Renal cortex interstitium (tissue), 11 donors: ENCODE data around the gene COL4A2. TPM values are rescaled to one million over a fixed set of nuclear protein-coding genes. Genes with fewer than 3 reads are reported as not detected.
A peak's percentile ranks its signal among the peaks of the same experiment; 100 is the strongest.

ENCODE experiments used
- DNase-seq, 11 donors: peaks; one replicate each; pipeline ENCODE4 v3.0.0-alpha.2; 2013; ENCODE audit warnings: low read depth in 9 of 11, low spot score in 4 of 11; ENCODE audit errors: extremely low read depth in 1 of 11
- polyA plus RNA-seq, 3 donors: library from polyadenylated mRNA; unstranded; fragments of 120-200 nt; gene quantifications; one replicate each; pipeline ENCODE4 v1.2.1, GENCODE V29; 2013; ENCODE audit not compliant: insufficient read length in 3 of 3

The COL4A2 gene
- polyA plus RNA-seq, 3 donors, result 422 to 524 (median 515) TPM

DNA sequence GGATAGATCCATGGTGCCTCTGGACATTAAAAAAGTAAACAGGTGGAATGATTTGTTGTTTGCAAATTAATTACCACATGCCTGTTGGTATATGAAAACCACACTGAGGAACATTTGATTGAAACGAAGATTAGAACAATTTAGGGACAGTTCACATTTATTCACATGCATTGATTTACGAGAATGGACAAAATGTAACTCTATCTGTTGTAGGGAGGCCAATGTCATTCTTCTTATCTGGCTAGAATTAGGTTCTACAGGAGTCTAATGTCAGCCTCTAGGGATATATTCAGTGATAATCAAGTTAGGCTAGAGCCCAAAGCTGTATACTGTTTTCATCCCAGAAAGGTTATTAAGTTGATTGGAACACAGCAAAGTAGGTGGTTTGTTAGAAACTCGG, 125.4 kb downstream of the COL4A2 start:
- DNase-seq, result no peak

DNA sequence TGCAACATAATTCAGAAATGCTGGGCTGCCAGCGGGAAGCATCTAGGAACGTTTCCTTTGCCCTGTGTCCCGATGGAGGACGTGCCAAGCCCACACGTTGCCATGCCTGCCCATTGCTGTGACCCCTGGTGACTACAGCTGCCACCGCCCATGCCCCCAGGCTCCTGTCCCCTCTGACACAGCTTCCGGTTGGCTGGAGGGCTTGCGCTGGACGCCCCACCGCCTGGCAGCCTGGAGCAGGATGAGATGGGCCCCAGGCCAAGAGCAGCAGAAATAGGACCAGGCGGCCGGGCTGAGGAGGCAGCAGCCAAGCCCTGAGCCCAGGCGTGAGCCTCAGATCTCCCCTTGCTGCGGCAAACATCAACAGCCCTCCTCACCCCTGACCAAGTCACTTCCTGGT, 125.9 kb downstream of the COL4A2 start:
- DNase-seq, result no peak

DNA sequence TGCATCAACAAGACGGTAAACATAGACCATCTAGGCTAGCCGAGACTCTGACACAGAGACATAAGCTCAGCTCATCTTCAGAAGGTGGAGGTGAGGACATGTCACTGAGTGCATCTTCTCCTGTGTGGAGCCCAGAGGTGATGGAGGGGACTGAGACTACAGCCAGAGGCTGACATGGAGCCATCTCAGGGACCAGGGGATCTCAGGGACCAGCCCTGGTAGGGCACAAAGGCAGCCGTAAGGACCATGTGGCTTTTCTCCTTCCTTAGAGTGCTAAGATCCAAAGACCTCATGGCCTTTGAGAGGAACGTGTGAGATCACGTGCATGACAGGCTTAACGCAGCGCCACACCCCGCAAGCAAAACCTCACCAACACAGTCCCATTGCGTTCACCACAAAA, 127.5 kb downstream of the COL4A2 start:
- no peak for DNase-seq

DNA sequence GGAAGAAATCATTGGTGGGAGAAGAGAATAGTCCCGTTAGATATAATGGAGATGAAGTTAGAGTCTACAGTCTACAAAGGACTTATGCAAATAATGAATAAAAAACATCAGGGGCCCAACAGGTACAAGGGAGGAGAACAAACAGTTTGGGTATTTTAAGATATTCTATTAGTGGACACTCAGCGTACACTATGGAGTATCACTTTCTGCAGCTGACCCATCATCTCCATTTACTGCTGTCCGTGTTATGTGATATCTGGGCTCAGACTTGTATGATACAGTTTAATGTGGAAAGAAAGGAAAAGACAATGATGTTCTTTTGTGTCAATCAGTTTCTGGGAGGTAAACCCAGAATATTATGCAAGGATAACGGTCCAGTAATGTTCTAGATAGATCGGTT, 128.2 kb downstream of the COL4A2 start:
- DNase-seq, result no peak

DNA sequence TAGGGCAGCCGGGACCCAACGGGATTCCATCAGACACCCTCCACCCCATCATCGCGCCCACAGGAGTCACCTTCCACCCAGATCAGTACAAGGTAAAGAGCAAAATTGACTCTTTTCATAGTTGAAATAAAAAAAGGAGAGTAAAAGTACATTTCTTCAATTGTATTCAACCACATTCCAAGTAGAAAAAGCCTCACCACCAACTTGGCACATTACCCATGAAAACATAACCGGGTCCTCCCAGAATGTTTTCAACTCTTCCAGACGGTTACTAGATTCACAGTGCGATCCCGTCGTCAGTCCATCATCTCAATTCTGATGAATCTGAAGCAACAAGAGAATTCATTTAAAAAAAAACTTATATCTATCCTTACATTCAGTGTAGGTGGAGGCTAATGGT, 129.2 kb downstream of the COL4A2 start:
- DNase-seq, result no peak

DNA sequence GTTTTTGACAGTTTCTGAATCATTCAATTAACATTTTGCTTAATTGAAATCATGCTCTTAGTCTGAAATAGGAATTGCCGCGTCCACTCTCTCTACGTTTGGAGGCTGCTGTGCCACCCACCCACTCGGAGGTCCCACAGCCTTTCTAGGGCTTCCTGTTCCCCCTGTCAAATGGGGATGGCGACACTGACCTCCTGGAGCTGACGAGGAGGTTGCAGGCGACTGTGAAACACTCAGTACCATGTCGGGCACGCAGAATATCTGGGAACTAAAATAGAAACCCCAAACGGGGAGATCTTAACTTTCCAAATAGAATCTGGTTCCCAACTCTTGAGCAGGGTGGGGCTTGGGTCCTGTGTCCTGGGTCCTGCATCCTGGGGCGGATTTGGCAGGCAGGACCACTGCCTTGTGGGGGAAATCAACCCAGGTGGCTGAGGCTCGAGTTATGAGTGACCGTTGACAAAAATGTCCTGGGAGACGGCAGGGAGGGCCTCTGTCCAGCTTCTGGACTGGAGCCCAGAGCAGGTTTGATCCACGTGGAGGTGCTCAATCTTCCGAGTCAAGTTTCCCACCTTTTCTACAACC, 129.8 kb downstream of the COL4A2 start:
- DNase-seq, result no peak

DNA sequence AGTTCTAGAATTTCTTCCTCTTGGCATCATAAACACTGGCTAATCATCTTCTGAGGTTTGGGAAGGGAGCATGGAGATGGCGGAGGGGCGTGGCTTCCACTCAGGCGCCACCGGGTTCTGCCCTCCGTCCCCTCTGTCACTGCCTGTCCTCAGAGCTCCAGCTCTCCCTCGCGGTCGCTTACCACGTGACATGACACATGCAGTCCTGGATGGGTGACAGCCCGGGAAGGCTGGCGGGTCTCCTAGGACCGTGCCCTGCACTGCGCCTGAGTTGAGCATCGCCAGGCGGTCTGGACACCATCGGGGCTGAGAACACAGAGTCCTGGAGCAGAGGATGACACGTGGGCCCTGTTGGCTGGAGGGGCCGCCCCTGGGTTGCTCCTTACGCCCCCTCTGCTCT, 131.1 kb downstream of the COL4A2 start:
- DNase-seq, result no peak

DNA sequence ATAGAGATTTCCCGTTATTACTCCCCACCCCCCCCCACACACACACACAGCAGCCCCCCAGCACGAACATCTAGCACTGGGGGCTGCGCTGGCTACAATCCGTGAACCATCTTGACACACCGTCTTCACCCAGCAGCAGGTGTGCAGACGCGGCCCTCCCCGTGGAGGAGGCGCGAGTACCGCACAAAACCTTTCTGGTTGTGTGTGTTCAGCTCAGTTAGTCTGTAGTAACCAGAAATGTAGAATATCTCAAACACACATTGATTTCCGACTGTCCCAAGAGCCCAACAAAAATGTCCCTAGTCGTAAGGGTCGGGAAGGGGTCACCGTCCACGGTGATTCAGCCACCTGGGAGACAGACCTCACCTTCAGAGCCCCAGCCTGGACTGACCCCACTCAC, 131.7 kb downstream of the COL4A2 start:
- DNase-seq, result no peak

DNA sequence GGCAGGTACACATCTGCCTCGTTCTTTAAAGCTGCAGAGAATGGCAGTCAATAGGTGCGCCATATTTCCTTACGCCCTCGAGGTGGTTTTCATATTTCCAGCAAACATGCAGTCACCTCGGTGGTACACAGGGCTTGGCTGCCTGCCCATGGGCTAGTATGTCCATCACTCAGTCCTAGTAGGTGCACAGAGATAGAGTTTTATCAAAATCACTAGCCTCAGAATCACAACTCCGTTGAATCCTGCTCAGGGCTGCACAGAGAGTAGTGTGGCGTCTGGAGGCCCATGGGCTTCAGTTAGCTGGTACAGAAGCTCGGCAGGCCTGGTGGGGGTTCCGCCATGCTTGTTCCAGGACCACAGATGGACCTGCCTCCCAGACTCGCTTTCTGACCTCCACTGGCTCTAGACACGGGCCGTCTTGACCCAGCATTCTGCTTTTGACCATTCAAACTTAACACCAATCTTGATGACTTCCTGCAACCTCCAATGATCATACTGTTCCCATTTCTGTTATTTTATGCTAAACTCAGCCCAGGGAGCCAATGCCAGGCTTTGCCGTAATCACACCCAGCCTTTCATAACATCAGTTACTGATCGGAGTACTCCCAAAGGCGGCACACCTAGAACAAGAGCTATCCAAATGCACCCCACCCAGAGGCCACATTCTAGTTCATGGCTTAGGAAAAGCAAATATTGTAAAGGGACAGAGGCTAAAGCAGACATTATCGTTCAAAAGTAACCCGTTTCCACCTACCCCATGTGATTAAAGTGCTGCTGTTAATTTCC, 134.1 kb downstream of the COL4A2 start:
- no peak for DNase-seq

DNA sequence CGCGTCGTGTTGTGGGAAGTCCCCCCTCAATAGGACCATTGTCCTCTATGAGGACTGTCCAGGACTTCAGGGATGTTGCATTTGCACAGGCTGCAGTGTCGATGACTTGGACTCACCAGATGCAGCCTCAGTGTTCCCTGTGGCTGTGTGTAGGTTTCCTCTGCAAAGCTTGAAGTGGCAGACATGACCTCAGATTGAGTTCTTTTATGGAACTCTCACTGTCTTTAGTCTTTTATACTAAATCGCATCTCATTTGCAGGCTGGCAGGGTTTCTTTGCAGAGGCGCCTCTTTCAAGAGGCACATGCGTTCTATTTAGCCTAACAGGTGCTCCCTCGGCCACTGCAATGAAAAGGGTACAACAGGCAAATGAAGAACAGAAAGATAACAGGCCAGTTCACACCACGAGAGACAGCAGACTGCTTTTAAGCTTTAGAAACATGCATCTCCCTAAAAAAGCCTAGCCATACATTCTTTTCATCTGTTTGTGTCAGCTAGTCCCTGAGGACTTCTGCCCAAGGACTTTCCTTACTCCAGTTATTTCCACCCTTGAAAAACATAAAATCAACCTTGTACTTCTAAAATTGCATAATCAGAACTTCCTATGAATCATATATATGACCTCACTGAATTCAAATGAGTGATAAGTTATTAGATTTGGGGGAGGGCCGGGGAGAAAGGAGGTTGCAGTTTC, 136.0 kb downstream of the COL4A2 start:
- DNase-seq, result no peak

DNA sequence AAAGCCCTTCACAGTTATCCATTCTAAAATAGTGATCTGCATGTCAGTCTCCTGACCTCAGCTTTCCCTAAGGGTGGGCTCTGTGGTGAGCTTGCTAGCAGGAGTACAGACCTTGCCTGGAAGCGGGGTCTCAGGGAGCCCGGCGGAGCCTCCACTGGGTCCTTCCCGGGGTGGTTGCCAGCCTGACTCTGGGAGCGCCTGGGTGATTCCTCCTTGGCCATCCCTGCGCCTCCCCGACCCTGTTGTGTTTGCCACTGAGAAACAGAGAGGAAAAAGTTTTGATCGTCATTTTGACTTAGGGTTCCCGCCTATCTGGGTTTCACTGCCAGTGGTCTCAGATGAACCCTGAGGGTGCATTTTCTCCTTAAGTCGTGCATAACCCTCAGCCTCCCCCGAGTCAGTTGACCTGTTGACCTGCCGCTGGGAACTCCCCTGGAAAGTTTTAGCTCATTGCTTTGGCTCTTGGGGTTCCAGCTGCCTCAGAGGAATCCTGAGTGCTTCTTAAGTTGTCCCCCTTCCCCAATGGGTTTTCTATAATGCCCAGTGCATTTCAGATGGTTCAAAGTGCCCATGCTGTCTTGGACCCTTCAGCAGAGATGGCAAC, 136.6 kb downstream of the COL4A2 start:
- DNase-seq, result no peak

DNA sequence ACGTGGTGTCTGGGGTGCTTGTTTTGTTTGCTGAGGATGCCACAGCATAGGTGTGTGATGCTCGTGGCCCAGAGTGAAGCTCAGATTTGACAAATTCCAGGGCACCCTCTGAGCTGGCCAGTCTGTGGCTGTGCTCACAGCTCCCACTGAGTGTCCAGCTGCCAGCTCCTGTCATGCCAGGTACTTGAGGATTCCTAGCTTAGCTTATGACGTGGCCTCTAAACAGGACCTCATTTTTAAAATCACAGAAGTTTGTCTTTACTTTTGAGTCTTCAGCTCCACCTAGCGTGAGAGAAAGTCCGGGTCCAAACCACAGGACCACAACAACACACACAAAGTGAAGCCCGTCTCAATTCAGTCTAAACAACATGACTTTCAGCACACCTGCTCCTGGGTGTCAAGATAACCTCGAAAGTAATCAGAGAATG, 137.2 kb downstream of the COL4A2 start:
- no peak for DNase-seq

DNA sequence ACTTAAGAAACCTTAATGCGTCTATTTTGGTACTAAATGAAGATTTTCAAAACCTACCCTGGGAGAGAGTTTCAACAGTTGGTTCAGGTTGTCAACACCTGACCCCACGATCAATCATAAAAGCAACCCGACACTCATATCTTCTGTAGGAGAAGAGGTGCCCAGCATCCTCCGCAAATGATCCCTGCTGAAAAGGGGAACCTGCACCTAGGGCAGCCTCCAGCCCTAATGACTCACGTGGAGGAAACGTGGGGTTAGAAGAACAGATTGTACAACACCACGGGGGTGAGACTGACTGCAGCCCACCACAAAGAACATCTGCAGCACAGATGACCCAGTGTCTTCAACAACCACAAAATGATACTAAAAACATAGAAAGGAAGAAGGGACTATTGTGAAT, 138.1 kb downstream of the COL4A2 start:
- DNase-seq, result no peak

DNA sequence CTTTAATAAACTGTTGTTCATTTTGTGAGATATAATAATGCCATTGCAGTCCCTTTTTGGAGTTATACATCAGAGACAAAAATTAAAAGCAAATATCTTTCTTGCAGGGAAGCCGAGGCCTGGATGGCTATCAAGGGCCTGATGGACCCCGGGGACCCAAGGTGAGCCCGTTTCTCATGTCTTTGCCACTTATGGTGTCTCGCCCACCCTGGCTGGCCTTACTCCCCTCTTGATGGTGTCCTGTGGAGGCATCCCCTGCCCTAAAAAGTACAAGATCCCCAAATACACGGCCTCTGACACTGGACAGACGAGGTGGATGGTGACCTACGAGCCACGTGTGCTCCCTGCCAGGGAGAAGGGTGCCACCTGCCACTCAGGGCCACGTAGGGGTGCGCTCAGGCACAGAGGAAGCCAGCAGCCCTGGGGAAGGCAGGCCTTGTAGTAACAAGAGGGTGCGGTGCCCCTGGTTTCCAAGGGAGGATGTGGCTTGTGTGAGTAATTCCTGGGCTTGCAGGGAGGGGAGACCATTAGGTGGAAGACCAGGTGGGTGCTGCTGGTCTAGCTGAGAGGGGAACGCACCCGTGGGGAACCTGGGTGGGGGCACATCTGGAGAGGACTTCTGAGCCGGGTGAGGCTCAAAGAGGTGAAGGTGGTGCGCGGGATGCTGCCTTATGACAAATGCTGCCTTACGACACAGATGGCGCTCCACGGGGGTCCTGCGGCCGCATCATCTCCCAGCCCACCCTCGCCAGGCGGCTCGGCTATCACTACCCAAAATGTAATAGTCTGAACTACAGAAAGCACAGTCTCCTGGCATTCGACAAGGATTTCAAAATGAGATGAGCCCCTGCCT, 138.9 kb downstream of the COL4A2 start:
- no peak for DNase-seq

DNA sequence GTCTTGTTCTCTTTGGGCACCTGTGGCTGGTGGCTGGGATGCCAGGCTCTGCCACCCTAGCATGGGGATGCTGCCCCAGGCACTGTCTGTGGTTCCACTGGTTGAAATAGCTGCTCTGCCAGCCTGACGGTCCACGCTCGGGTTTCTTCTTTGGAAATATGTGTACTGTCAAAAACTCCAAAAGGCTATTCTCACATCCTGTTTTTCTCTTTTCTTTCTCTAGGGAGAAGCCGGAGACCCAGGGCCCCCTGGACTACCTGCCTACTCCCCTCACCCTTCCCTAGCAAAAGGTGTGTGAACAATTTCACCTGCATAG, 139.4 kb downstream of the COL4A2 start:
- DNase-seq, result no peak

DNA sequence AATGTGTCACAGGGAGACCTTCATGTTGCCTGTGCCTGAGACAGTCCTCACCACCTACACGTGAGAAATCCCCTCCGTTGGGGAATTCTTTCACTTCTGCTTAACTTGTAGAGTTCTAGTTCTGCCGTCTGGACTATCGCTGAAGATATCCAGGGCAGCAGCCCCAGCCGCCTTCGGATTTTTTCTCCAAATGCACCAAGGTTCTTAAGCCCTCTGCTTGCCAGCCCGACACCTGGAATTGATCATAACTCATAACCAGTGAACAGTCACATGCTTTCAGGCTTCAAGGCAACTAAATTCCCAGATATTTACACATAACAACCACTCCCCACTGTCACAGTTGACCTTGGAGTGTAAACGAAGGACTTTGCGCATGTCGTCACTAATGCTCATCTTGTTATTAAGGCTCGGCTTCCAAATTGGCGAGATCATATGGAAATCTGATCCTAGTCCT, 140.0 kb downstream of the COL4A2 start:
- DNase-seq, result no peak

DNA sequence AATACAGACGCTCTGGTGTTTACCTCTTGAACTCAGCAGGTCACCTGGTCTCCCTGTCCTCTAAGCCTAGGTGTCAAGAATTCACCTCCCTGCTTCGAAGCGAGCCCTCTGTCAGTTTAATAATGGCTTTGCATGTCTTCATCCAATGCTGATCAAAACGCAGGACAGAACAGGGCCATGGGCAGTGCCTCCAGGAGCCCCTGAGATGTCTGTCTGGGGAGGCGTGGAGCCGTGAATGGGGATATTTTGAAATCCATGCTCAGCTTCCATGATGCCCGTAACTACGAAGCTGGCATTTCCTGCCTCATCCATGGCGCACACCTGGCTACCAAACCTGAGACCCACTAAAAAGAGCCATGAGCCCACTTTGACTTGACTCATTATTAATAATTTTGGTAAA, 140.7 kb downstream of the COL4A2 start:
- no peak for DNase-seq

DNA sequence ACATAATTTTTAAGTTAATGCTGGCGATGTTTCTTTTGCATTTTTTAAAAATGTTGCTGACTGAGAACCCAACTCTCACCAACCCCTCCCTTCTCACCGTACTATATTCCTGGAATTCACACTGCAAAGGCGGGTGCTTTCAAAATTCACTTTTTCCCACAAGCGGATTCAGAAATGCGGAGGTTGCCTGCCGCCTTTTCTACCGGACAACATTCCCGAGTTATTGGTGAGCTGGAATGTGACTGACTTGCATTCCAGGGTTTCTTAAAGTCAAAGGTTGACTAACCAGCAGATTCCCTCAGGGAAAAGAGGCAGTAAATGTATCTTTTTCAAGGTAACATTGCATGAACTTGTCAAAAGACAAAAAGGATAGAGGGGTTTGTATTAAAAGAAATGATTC, 141.1 kb downstream of the COL4A2 start:
- peak in 1 of 11 donors; percentile 56 for DNase-seq

DNA sequence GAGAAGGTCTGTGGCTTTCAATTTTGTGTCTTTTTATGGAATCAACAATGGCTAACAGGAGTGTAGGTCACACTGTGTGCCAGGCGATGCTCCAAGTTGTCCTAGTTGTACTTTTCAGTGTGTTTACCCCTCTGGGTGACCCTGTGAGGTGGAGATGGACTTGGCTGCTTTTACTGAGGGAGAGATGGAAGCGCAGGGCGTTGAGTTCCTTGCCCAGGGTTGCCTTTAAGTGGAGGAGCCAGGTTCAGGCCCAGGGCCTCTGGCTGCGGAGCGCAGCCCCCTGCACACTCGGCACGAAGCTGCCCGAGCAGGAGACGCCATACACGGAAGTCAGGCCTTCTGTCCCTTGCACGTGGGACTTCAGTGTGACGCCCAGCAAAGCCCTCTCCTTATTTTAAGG, 141.6 kb downstream of the COL4A2 start:
- DNase-seq, result no peak
